GM19324 (cell line): Measurements from ENCODE around the gene PWWP2A.

Experiments used
- ATAC-seq: cut with Tn5 transposase; IDR thresholded peaks from one replicate; pipeline ENCODE4 v1.9.1; 2021; ENCODE audit warnings: mild to moderate bottlenecking, moderate library complexity; ENCODE audit not compliant: unreplicated experiment, low FRiP score

PWWP2A gene

GRCh38 chr5:160133918-160134304, 14.7 kb upstream of the PWWP2A start:
- no peak for ATAC-seq

DNA sequence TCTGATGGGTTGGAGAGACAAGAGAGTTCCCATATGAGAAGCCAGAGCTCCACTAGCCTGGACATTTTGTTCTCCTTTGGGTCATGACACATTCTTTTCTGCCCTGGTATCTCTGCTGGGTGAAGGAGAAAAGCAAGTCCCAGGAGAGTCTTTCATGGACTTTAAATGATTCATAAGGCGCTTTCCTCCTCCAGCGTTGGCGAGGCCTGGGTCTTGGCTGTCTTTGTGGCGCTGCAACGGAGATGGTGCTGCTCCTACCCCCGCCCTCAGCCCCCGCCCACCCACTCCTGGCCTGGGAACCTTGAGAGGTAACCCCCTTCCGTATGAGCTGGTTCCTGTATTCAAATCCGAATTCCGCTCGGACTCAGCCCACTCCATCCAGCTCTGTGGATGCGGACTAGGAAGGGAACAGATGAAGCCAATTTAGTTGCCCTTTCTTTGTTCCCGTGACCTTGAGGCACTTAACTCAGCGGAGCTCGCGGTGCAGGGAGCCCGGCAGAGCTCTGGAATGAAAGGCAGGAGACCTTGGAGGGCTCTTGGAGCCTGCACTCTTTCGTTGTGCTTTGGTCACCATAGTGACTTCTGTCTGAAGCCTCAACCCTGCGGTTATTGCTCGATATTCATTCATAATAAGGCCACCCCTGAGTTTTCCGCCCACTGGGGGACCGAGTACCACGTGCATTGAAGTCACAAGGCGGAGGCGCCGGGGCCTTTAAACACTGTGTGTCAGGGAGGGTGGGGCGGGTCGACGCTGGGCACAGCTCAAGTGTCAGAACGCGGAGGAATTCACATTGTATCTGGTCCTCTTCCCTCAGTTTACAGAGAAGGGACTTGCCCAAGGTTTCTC, 14.0 kb upstream of the PWWP2A start:
- ATAC-seq: no peak

DNA sequence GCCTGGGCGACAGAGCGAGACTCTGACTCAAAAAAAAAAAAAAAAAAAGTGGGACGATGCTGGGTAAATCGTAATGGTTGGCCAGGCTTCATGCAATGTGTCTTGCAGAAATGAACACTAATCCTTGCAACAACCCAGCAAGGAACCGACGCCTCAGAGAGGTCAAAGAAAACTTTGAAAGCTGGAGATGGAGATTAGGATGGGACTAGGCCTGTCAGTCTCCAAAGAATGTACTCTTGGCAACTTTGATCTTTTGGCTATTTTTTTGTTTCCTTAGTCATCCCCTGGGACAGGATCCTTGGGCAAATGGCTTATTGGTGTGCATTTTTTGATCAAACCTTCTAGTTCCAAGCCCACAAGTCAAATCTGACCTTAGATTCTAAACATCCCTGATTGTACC, 10.6 kb upstream of the PWWP2A start:
- ATAC-seq: no peak

- ATAC-seq: no peak
Measured at GRCh38 chr5:160128632-160129031, 9.4 kb upstream of the PWWP2A start.

DNA sequence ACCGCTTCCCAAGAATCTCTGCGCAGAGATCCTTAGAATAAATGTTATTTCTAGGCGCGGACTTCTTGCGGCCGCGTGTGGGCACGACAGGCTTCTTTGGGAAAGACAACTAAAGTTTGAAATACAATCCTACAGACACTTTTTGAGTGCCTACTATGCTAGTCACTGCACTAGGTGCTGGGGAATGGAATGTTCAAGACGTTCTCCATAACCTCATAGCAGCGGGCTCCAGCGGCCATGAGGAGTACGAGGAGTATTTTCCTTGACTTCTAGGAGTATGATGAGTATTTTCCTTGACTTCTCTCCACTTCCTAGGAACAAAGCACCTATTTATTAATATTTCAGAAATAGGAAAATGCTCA, 636 bp upstream of the PWWP2A start:
- ATAC-seq: peak; percentile 1

GRCh38 chr5:160118349-160119141, 705 bp downstream of the PWWP2A start:
- ATAC-seq: peak; percentile 29

GRCh38 chr5:160116991-160117390, 2.3 kb downstream of the PWWP2A start:
- ATAC-seq: no peak

- ATAC-seq: no peak
Measured at GRCh38 chr5:160108124-160108523, 11.1 kb downstream of the PWWP2A start.

DNA sequence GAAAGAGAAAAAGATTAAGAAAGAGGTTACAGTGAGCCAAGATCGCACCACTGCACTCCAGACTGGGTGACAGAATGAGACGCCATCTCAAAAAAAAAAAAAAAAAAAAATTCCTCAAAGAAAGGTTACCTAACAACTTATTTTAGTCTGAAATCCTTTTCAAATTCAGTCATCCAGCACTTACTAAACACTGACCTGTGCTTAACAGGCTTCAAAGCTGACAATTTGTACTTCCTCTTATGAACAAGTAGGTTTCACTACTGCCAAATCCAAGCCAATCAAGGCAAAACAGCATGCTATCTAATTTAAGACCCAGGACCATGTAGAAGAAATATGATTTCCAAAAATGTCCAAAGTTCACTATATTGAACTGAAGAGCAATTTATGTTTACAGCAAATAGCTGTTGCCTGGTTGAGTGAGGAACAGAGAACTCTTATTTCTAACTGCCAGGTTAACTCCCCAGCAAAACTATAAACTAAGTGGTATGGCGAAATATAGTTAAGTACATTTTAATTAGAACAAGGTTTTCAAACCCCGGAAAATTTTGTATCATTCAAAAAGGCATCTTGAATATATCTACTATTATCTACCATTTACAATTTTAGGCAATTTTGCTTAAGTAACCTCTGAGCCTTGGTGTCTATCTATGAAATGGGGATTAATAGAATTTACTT, 13.4 kb downstream of the PWWP2A start:
- ATAC-seq: peak; percentile 76

GRCh38 chr5:160097991-160098390, 21.3 kb downstream of the PWWP2A start:
- no peak for ATAC-seq

GRCh38 chr5:160096178-160096577, 23.1 kb downstream of the PWWP2A start:
- no peak for ATAC-seq

- ATAC-seq: peak; percentile 81
Measured at GRCh38 chr5:160092960-160093707, 26.1 kb downstream of the PWWP2A start.

- ATAC-seq: no peak
Measured at GRCh38 chr5:160092514-160092913, 26.7 kb downstream of the PWWP2A start.

- ATAC-seq: no peak
Measured at GRCh38 chr5:160090059-160090458, 29.2 kb downstream of the PWWP2A start.

GRCh38 chr5:160089531-160089930, 29.7 kb downstream of the PWWP2A start:
- ATAC-seq: no peak

- no peak for ATAC-seq
Measured at GRCh38 chr5:160088805-160089204, 30.4 kb downstream of the PWWP2A start.

GRCh38 chr5:160087199-160087598, 32.1 kb downstream of the PWWP2A start:
- no peak for ATAC-seq

- ATAC-seq: no peak
Measured at GRCh38 chr5:160084144-160084543, 35.1 kb downstream of the PWWP2A start.

- ATAC-seq: no peak
Measured at GRCh38 chr5:160083501-160083900, 35.7 kb downstream of the PWWP2A start.
